ENCODE data around the gene TNNC1.

The TNNC1 gene

GRCh38 chr3:52438579-52439425 is 15.0 kb downstream of the TNNC1 start:
- in situ Hi-C loops (cut with MboI; ENCODE audit: low pct_unique_long_range_greater_than_20kb, low sequenced_read_pairs, unreplicated experiment) = no loop called here
- no peak for TF ChIP-seq CTCF (IDR thresholded peaks at IDR 0.05; ENCODE audit: extremely low read depth, insufficient read depth, missing control alignments)
- no peak for DNase-seq (ENCODE audit: low spot score)

GRCh38 chr3:52438104-52438376 is 15.8 kb downstream of the TNNC1 start:
- in situ Hi-C loops (cut with MboI; ENCODE audit: low pct_unique_long_range_greater_than_20kb, low sequenced_read_pairs, unreplicated experiment) = no loop called here
- no peak for DNase-seq (ENCODE audit: low spot score)
- no peak for TF ChIP-seq CTCF (IDR thresholded peaks at IDR 0.05; ENCODE audit: extremely low read depth, insufficient read depth, missing control alignments)

- no peak for DNase-seq (ENCODE audit: low spot score)
- in situ Hi-C loops (cut with MboI; ENCODE audit: low pct_unique_long_range_greater_than_20kb, low sequenced_read_pairs, unreplicated experiment) = no loop called here
- TF ChIP-seq CTCF (IDR thresholded peaks at IDR 0.05; ENCODE audit: extremely low read depth, insufficient read depth, missing control alignments) = no peak
These were observed 16.3 kb downstream of the TNNC1 start for GRCh38 chr3:52437326-52438103.

GRCh38 chr3:52436500-52437149 is 17.2 kb downstream of the TNNC1 start:
- no peak for DNase-seq (ENCODE audit: low spot score)
- in situ Hi-C loops (cut with MboI; ENCODE audit: low pct_unique_long_range_greater_than_20kb, low sequenced_read_pairs, unreplicated experiment) = no loop called here
- TF ChIP-seq CTCF (IDR thresholded peaks at IDR 0.05; ENCODE audit: extremely low read depth, insufficient read depth, missing control alignments) = no peak

- no peak for DNase-seq (ENCODE audit: low spot score)
- in situ Hi-C loops (cut with MboI; ENCODE audit: low pct_unique_long_range_greater_than_20kb, low sequenced_read_pairs, unreplicated experiment) = no loop called here
- no peak for TF ChIP-seq CTCF (IDR thresholded peaks at IDR 0.05; ENCODE audit: extremely low read depth, insufficient read depth, missing control alignments)
These were observed 18.4 kb downstream of the TNNC1 start for GRCh38 chr3:52435246-52436101.
